Kidney (tissue), 14 donors: ENCODE data around the gene TCTN3. TPM values are rescaled to one million over a fixed set of nuclear protein-coding genes. Genes with fewer than 3 reads are reported as not detected.
A peak's percentile ranks its signal among the peaks of the same experiment; 100 is the strongest.
"Not testable (repeated sequence)": the region's sequence is repeated elsewhere in the genome, so short reads cannot be mapped to it uniquely, and the experiment has no call there.

Source experiments
- DNase-seq, 5 donors: peaks; one replicate each; pipeline ENCODE4 v3.0.0-alpha.2; 2013 to 2020
- FAIRE-seq: peaks from 2 replicates; lab custom pipeline; 2012; peaks lifted over from hg19 to GRCh38; lab: Jason Lieb, UNC
- H3K27ac ChIP-seq, 2 donors: one replicate each; pipeline ENCODE4 v1.7.0; 2013; ENCODE audit warnings: low read depth in 2 of 2, low read length in 2 of 2, inconsistent platforms in 1 of 2
- H3K27me3 ChIP-seq: one replicate; pipeline ENCODE4 v1.7.1; 2013; ENCODE audit warnings: low read length, inconsistent platforms; ENCODE audit not compliant: control insufficient read depth, insufficient read depth
- H3K36me3 ChIP-seq, 3 donors: one replicate each; pipeline versions ENCODE4 v1.7.0 to v1.7.1; 2013; ENCODE audit warnings: low read length in 3 of 3, control low read depth in 1 of 3, inconsistent platforms in 1 of 3; ENCODE audit not compliant: insufficient read depth in 3 of 3, control insufficient read depth in 2 of 3
- H3K4me1 ChIP-seq, 3 donors: one replicate each; pipeline versions ENCODE4 v1.7.0 to v1.7.1; 2013; ENCODE audit warnings: low read length in 3 of 3, inconsistent platforms in 1 of 3, low read depth in 1 of 3; ENCODE audit not compliant: control insufficient read depth in 2 of 3, insufficient read depth in 2 of 3
- H3K4me3 ChIP-seq, 3 donors: one replicate each; pipeline versions ENCODE4 v1.7.0 to v1.8.1; 2013; ENCODE audit warnings: low read length in 3 of 3, control low read depth in 1 of 3, inconsistent platforms in 1 of 3
- H3K9ac ChIP-seq, 3 donors: one replicate each; pipeline versions ENCODE4 v1.7.0 to v1.7.1; 2013; ENCODE audit warnings: low read length in 3 of 3, control low read depth in 1 of 3, inconsistent platforms in 1 of 3
- H3K9me3 ChIP-seq, 3 donors: one replicate each; pipeline versions ENCODE4 v1.7.0 to v1.7.1; 2013; ENCODE audit warnings: low read length in 3 of 3, control low read depth in 1 of 3, inconsistent platforms in 1 of 3; ENCODE audit not compliant: control insufficient read depth in 2 of 3, insufficient read depth in 1 of 3
- CTCF ChIP-seq: IDR thresholded peaks from 3 replicates; pipeline ENCODE4 v1.5.1; 2012; ENCODE audit warnings: mild to moderate bottlenecking, moderate library complexity, borderline replicate concordance; ENCODE audit not compliant: insufficient read depth; ENCODE audit errors: extremely low read depth
- intact Hi-C: fragments of 100-400 bp; cut with DNase I; formaldehyde crosslinking; loops from one replicate; pipeline ENCODE4 v1.11.1; 2022
- polyA plus RNA-seq: library from polyadenylated mRNA; stranded (reverse); fragments of 350-450 nt; fragmentation: Illumina TruSeq; extraction: RNeasy Lipid Tissue Mini Kit (QIAGEN cat#74804); gene quantifications from one replicate; pipeline ENCODE4 v1.2.3, GENCODE V29; 2014; ENCODE audit warnings: low read depth, low replicate concordance; ENCODE audit not compliant: insufficient read depth
- total RNA-seq: library from RNA; stranded (reverse); fragmentation: NEBNext Ultra II Directional; extraction: Animal tissue kit (Norgen Biotek cat#: 25700); gene quantifications from one replicate; pipeline ENCODE4 v1.2.1, GENCODE V29; 2021
- donor health status: control.
- donor health status: control.
- donor health status: control.
- donor health status: control.
- donor health status: control.
- donor health status: DM: yes; HTN: yes; CAD: no.
- donor health status: Normal renal cell carcinoma (clear cell type).

Gene TCTN3
- total and polyA plus RNA-seq, 2 donors from 2014 or later: 40.3 to 46.3 TPM

DNA sequence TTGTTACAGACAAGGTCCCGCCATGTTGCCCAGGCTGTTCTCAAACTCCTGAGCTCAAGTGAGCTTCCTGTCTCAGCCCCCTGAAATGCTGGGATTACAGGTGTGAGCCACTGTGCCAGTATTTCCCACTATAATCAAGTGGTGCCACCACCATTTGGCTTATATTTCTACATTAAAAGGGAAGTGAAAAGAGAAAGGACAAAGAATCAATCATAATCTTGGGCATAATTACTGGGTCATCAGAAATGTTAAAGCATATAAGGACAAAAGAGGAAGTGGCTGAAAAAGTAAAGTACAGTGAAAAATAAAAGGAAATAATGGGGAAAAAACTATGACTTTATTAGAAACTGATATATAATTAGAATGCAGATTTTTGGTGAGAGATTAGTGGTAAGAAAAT is 36.5 kb upstream of the TCTN3 start:
- Histone ChIP-seq H3K36me3 (no peaks in the 10 kb centered on the region), H3K9ac (no peak overlapping the region), H3K4me1 (no peaks in the 10 kb centered on the region), H3K27me3 (no peaks in the 10 kb centered on the region), H3K4me3 (no peak overlapping the region), H3K9me3 (peaks cover 0 to 9% (median 0%) of the 10 kb centered on the region in 3 donors), H3K27ac (no peak overlapping the region)
- DNase-seq (no peak), FAIRE-seq (peak; percentile 64)
- intact Hi-C loops: no loop called here
- TF ChIP-seq CTCF: no peak

DNA sequence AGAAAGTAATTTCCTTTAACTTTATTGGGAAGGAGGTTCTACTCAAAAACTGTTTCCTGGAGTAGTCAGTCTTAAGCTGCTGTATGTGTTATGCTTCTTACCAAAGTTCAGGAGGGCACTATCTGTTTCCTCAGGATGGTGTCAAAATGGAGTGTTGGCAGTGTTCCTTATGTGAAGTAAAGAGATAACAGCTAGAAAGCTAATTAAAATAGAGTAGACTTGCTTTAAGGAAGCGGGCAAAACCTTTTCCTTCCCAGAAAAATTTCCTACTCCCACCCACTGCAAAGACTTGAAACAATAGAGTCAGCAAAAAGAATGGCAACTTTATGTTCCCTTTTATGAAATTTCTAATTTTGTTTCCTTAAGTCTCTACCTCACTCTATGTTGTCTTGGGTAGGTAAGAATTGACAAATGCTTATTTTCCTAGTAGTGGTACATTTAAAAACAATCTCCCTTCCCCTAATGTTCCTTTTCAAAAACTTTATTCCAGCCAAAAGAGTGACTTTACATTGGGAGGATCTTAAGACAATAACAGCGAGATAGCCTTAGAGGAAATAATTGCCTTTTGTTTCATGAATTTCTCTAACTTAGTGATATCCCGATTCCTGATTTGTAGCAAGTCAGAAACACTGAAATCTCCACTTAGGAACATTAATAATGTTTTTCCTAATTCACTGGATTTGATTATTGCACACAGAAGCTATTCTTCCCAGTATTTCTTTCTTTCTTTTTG is 35.8 kb upstream of the TCTN3 start:
- Histone ChIP-seq H3K4me1 (no peaks in the 10 kb centered on the region), H3K4me3 (no peak overlapping the region), H3K36me3 (no peaks in the 10 kb centered on the region), H3K27me3 (no peaks in the 10 kb centered on the region), H3K27ac (no peak overlapping the region), H3K9ac (no peak overlapping the region), H3K9me3 (peaks cover 0 to 9% (median 0%) of the 10 kb centered on the region in 3 donors)
- FAIRE-seq (no peak), DNase-seq (peak in 1 of 5 donors; percentile 65)
- intact Hi-C loops: no loop called here
- TF ChIP-seq CTCF: no peak

GRCh38 chr10:95728526-95728925 is 34.8 kb upstream of the TCTN3 start:
- no peak for TF ChIP-seq CTCF
- Histone ChIP-seq H3K27me3 (no peaks in the 10 kb centered on the region), H3K9me3 (peaks cover 0 to 4% (median 0%) of the 10 kb centered on the region in 3 donors), H3K27ac (no peak overlapping the region), H3K9ac (no peak overlapping the region), H3K4me1 (no peaks in the 10 kb centered on the region), H3K4me3 (no peak overlapping the region), H3K36me3 (no peaks in the 10 kb centered on the region)
- DNase-seq: peak in 1 of 5 donors; percentile 33
- intact Hi-C loops: no loop called here
- FAIRE-seq: no peak

DNA sequence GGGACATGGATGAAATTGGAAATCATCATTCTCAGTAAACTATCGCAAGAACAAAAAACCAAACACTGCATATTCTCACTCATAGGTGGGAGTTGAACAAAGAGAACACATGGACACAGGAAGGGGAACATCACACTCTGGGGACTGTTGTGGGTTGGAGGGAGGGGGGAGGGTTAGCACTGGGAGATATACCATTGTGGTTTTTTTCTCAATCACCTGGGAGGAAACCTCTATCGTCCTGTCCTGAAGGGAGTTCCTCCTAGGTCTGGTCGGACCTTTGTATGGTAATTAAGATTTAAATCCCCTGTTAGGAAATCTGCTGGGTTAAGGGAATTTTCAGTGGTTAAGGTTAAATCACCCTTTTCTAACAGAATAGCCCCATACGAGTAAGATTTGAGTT is 28.8 kb upstream of the TCTN3 start:
- H3K27ac ChIP-seq, H3K9ac ChIP-seq, H3K4me1 ChIP-seq, H3K27me3 ChIP-seq, H3K4me3 ChIP-seq, H3K9me3 ChIP-seq, FAIRE-seq, DNase-seq, H3K36me3 ChIP-seq, intact Hi-C loops: not testable (repeated sequence)

- H3K9ac ChIP-seq, H3K27ac ChIP-seq, H3K4me3 ChIP-seq, H3K36me3 ChIP-seq, intact Hi-C loops, H3K9me3 ChIP-seq, DNase-seq, H3K27me3 ChIP-seq, H3K4me1 ChIP-seq, FAIRE-seq: not testable (repeated sequence)
Measured at GRCh38 chr10:95720745-95721144, 27.0 kb upstream of the TCTN3 start.
